GM12878 (cell line): Measurements from ENCODE around the gene NT5DC3. TPM values are rescaled to one million over a fixed set of nuclear protein-coding genes. Genes with fewer than 3 reads are reported as not detected.

Experiments used
- BMI1 ChIP-seq: fragments of 450-650 bp; IDR thresholded peaks from 2 replicates; pipeline ENCODE4 v1.6.1; 2016; ENCODE audit warnings: mild to moderate bottlenecking, moderate library complexity, borderline replicate concordance
- IKZF1 ChIP-seq: fragments of 450-650 bp; conservative IDR thresholded peaks from 2 replicates; pipeline ENCODE4 v1.6.1; 2017; ENCODE audit warnings: antibody characterized with exemption, mild to moderate bottlenecking
- JUNB ChIP-seq: IDR thresholded peaks from 2 replicates; pipeline ENCODE4 v1.6.1; 2016; ENCODE audit warnings: antibody characterized with exemption, mild to moderate bottlenecking
- NFYB ChIP-seq: IDR thresholded peaks from 2 replicates; pipeline ENCODE4 v1.6.1; 2011; ENCODE audit warnings: low read depth, mild to moderate bottlenecking, low read length, improper control_type of control experiment, moderate library complexity; ENCODE audit not compliant: insufficient read depth
- PML ChIP-seq: IDR thresholded peaks from 2 replicates; pipeline ENCODE4 v1.6.1; 2012; ENCODE audit warnings: low read length, inconsistent platforms
- RBBP5 ChIP-seq: fragments of 200-600 bp; sonication (generic); conservative IDR thresholded peaks from 2 replicates; pipeline ENCODE4 v1.6.1; 2016
- YBX1 ChIP-seq: fragments of 450-650 bp; IDR thresholded peaks from 2 replicates; pipeline ENCODE4 v1.6.1; 2016; ENCODE audit warnings: antibody characterized with exemption
- polyA plus RNA-seq, 11 experiments: library from polyadenylated mRNA; depleted of rRNA in 4 of 11; unstranded in 6 of 11; stranded (reverse) in 5 of 11; fragments of >200 nt; fragmentation: Nextera tagmentation in 4 of 11; fragmentation: Illumina TruSeq in 1 of 11; extraction: Ambion mirVana in 4 of 11; extraction: Trizol in 1 of 11; gene quantifications; 1 replicate in 1 of 11; 2 replicates in 10 of 11; pipeline versions ENCODE4 v1.2.1 to v1.2.3, GENCODE V29; 2011 to 2016; ENCODE audit warnings: inconsistent platforms in 2 of 11, missing spikeins in 2 of 11, low read depth in 1 of 11
- total RNA-seq, 4 experiments: library from RNA; depleted of rRNA in 3 of 4; stranded (reverse); fragments of >200 nt in 3 of 4; fragmentation: Illumina TruSeq in 1 of 4; extraction: Trizol in 1 of 4; gene quantifications; 2 replicates each; pipeline versions ENCODE4 v1.2.1 to v1.2.3, GENCODE V29; 2013 to 2021
- TF ChIP-seq, protein P1 (sequence below), 3 experiments: IDR thresholded peaks in 2 of 3; conservative IDR thresholded peaks in 1 of 3; 2 replicates each; pipeline ENCODE4 v1.5.1; 2011; ENCODE audit warnings: low read depth in 3 of 3, low read length in 3 of 3, mild to moderate bottlenecking in 3 of 3, control low read depth in 2 of 3, moderate library complexity in 2 of 3, inconsistent platforms in 1 of 3, mixed read lengths in 1 of 3; ENCODE audit not compliant: control insufficient read depth in 2 of 3, insufficient read depth in 1 of 3; ENCODE audit errors: extremely low read depth in 1 of 3
- TF ChIP-seq, protein P2 (sequence below): IDR thresholded peaks from 2 replicates; pipeline ENCODE4 v1.6.1; 2011; ENCODE audit warnings: low read depth, mild to moderate bottlenecking, low read length, moderate library complexity, borderline replicate concordance; ENCODE audit errors: extremely low read depth
- TF ChIP-seq, protein P3 (sequence below): fragments of 450-650 bp; formaldehyde crosslinking; IDR thresholded peaks from 2 replicates; pipeline ENCODE4 v1.5.0; 2022; ENCODE audit warnings: mild to moderate bottlenecking, missing genetic modification characterization

NT5DC3 gene
- total and polyA plus RNA-seq, 10 of the 15 experiments (the other 5 are each of a cell fraction or from before 2014, with no cell fraction given) = 2.0 to 12.4 (median 5.9) TPM

DNA sequence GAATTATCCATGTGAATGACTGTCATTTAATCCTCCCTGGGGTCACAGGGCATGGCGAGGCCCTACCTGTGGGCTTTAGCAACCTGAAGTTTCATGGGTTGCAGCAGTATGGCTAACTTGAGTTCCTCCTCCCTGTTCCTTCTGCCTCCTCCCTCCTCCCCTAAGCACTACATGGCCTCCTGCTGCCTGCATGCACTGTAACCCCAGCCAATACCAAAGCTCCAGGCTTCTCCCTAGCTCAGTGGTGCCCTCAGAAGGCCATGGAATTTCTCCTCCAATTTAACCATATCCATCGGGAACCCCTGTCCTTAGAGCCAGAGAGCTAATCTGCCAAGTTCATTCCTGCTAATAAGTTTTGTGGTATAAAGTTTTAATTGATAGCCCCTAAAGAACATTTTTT lies 95.1 kb downstream of the NT5DC3 start (continued):
- TF ChIP-seq, protein P1, sequence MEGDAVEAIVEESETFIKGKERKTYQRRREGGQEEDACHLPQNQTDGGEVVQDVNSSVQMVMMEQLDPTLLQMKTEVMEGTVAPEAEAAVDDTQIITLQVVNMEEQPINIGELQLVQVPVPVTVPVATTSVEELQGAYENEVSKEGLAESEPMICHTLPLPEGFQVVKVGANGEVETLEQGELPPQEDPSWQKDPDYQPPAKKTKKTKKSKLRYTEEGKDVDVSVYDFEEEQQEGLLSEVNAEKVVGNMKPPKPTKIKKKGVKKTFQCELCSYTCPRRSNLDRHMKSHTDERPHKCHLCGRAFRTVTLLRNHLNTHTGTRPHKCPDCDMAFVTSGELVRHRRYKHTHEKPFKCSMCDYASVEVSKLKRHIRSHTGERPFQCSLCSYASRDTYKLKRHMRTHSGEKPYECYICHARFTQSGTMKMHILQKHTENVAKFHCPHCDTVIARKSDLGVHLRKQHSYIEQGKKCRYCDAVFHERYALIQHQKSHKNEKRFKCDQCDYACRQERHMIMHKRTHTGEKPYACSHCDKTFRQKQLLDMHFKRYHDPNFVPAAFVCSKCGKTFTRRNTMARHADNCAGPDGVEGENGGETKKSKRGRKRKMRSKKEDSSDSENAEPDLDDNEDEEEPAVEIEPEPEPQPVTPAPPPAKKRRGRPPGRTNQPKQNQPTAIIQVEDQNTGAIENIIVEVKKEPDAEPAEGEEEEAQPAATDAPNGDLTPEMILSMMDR (IDR thresholded peaks at IDR 0.05 in 2 of 3, conservative IDR thresholded peaks at IDR 0.05 in 1 of 3; ENCODE audit: control insufficient read depth in 2 of 3, extremely low read depth in 1 of 3, insufficient read depth in 1 of 3, low read depth in 3 of 3, low read length in 3 of 3) = no peak
- TF ChIP-seq, protein P2, sequence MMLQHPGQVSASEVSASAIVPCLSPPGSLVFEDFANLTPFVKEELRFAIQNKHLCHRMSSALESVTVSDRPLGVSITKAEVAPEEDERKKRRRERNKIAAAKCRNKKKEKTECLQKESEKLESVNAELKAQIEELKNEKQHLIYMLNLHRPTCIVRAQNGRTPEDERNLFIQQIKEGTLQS = no peak
- TF ChIP-seq NFYB (no peak), PML (no peak), JUNB (no peak), YBX1 (no peak), IKZF1 (no peak), RBBP5 (no peak), BMI1 (no peak)
- TF ChIP-seq, protein P3, sequence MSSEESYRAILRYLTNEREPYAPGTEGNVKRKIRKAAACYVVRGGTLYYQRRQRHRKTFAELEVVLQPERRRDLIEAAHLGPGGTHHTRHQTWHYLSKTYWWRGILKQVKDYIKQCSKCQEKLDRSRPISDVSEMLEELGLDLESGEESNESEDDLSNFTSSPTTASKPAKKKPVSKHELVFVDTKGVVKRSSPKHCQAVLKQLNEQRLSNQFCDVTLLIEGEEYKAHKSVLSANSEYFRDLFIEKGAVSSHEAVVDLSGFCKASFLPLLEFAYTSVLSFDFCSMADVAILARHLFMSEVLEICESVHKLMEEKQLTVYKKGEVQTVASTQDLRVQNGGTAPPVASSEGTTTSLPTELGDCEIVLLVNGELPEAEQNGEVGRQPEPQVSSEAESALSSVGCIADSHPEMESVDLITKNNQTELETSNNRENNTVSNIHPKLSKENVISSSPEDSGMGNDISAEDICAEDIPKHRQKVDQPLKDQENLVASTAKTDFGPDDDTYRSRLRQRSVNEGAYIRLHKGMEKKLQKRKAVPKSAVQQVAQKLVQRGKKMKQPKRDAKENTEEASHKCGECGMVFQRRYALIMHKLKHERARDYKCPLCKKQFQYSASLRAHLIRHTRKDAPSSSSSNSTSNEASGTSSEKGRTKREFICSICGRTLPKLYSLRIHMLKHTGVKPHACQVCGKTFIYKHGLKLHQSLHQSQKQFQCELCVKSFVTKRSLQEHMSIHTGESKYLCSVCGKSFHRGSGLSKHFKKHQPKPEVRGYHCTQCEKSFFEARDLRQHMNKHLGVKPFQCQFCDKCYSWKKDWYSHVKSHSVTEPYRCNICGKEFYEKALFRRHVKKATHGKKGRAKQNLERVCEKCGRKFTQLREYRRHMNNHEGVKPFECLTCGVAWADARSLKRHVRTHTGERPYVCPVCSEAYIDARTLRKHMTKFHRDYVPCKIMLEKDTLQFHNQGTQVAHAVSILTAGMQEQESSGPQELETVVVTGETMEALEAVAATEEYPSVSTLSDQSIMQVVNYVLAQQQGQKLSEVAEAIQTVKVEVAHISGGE = no peak
